Measurements from ENCODE around the gene TMEM30B.
A peak's percentile ranks its signal among the peaks of the same experiment; 100 is the strongest.
"Not testable (repeated sequence)": the region's sequence is repeated elsewhere in the genome, so short reads cannot be mapped to it uniquely, and the experiment has no call there.

Gene TMEM30B

DNA sequence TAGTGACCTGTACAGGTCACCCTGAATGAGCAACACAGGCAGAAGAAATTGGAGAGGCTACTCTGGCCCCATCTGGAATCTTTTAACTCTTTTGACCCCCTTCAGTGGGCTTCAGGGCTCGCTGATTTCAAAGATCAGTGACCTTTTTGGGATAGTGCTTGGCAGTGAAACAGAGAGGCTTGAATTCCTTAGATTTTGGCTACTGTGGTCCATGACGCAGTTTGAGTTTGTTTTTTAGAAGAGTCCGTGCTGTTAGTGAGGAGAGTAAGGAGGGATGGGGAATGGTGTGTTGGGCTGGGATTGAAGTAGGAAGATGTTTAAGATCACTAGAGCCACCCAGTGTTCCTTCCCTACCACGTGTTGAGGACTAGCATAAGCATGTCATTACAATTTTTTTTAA lies 16.5 kb downstream of the TMEM30B start:
- DNase-seq, result no peak

DNA sequence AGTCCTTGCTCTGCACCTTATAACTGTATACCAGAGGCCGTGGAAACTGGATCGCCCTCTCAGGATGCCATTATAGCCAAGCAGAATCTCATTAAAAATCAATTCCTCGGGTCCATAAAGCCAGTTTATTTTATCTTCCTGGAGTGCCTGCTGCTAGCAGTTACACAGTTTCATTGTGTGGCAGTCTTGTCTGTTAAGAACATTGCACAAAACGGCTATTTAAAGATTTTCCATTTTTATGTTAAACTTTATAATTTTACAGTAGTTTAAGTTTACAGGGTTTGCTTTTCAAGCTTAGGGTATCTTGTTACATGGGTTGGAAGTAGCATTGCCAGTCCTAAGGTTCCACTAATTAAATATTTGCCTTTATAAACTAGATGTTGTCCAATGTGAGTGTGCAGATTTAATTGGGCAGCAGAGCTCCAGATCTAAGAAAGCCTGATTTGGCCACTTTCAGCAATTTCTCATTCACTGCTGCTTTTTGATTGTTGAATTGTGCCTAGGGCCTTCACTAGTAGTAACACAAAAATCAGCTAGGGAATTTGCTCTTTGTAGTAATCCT lies 17.0 kb downstream of the TMEM30B start:
- DNase-seq, result no peak

DNA sequence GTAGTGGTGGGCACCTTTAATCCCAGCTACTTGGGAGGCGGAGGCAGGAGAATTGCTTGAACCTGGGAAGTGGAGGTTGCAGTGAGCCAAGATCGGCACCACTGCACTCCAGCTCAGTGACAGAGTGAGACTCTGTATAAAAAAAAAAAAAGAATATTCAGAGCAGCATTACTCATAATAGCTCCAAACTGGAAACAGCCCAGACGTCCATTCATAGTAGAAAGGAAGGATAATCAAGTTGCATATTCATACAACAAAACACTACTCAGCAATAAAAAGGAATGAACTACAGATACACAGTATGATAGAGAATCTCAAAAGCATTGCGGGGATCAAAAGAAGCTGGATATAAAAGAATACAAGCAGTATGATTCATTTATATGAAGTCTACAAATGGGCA lies 19.1 kb downstream of the TMEM30B start:
- DNase-seq, result no peak

DNA sequence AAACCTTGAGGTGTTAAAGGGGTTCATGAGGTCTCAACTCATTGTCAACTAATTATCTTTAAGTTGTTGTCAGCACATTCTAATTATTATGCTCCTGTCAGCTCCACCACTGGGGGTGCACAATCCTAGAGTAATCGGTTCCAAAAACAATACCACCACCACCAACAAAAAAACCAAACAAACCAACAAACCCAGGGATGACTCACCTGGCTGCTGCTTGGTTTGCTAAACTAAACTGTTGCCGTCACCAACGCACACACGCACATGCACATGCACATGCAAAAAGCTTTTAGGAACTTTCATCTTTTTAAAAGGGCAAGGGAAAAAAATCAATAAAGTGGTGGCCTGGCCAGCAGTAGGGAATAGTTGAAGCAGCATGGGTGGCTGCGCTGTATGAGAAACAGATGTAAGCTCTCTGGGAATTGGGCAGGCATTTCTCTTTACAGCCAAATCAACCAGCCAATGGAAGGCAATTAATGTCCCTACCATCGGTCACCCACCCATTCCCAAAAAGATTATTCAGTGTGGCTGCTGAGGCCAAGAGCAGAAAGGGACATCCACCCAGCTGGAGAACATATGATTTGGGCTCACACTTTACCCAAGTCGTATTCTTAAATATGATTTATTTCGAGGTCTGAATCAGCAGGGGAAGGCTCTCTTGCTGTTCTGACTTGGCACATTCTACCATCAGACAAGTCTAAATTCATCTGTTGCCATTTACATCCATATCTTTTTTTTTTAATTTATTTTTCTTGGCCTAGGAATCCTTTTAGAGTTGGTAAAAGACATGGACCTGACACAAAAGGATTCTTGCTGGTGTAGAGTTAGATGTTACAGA lies 20.0 kb downstream of the TMEM30B start:
- no peak for DNase-seq

DNA sequence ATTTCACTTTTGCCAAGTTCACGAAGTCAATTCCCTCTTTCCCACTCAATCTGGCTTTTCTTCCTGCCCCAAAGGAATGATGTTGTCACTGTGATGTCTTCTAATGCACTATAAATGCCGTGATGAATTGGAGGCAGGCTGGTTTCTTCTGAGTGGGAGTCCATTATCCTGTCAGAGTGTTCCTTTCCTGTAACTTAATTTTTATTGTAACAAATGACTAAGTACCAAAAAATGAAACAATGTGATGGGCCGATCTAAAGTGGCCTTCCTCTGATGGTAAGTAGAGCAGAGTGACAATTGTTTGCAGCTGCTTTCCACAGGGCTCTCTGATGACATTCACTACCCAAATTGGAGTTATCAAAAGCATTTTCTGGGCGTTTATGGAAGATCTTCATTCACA lies 22.2 kb downstream of the TMEM30B start:
- DNase-seq, result no peak

DNA sequence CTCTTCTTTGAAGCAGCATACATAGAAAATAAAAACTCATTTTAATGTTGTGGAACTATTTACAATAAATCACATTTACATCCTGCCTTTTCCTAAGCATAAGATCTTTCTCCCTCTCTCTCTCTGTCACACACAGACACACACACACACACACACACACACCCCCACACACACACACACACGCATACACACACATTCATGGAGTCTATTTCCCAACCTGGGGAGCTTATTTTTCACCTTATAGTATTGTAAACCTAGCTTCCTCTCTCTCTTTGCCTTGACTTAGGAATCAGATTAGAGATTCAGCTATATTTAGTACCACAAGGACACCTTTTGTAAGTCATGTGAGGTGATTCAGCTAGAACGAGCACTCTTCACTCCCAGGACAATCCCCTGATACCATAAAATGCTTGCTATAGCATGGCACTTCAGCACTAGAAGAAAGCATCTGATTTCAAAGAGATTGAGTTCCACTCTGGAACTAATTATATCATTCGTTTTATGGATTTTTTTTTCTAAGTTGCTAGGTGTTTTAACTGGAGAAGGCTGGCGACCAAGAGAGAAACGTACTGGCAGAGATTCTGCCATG lies 23.6 kb downstream of the TMEM30B start:
- no peak for DNase-seq

DNA sequence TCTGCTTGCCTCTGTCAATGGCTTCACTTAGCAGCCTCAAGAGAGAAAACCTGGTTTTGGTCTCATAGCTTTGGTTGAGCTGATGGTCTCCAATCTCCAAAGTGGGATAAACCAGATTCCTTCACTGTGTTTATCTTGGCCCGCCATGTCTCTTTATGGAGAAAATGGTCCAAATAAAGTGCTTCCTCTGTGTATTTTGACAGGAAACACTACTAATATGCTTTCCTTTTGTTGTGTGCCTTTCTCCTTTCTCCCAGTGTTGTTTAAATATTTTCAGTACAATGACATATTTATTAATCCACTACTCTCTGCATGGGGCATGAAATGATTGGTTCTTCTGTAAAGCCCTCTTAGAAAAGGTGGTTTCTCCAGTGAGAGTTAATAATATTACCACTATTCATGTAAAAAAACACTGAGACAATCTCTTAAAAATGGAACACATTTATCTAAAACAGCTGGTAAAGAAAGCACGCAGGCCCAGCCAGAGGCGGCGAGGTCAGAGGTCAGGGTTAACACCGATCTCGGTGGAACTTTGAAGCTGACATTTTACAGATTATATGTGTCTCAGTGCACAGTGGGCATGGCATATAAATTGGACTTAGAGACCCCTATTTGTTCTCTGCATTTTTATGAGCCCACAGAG lies 24.2 kb downstream of the TMEM30B start:
- DNase-seq, result no peak

DNA sequence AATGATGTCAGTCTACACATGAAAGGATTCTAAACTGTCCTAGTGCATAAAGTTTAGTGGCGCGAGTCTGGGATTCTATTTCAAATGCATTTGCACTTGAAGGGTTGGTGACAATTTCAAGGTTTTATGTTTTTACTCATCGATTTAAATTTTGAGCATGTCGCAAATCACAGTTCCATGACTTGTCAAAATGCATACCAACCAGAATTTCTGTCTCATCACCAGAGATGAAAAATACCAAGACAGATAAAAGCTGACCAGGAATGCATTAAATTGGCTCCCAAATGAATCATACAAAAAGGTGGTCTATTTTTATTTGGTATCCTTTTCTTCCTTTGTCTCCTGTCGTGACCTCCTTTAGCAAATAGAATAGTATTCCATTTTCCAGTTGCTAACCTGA lies 25.2 kb downstream of the TMEM30B start:
- no peak for DNase-seq

DNA sequence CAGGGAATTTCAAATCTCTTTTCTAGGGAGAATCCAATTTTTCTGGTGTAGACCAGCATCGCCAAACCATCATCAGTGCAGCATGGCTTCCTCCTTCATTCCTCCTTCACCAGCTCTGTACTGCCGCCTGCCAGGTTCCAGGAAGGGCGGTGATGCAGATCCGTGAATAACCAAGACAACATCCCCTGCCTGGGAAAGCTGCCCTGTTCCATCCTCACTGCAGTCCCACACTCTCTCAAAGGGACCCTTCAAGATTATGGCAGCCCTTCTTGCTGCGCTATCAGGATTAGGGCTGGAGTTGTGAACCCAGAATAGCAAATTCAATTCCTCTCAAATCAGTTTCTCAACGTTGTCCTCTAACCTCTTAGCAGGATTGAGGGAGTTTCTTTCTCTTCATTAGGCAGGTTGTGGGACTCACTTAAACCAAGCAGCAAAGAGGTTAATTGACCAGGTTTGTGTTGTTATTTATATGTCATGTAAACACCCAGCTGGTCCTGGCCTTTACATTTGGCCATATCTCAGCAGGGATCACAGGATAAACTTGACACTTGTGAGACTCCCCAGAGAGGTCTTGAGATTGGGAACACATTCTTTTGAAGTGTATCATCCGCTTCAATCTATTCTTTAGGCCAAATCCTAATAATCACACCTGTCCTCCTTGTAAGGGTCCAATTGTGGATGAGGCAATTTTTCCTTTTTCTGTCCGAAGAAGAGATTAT lies 26.2 kb downstream of the TMEM30B start:
- DNase-seq, result no peak

DNA sequence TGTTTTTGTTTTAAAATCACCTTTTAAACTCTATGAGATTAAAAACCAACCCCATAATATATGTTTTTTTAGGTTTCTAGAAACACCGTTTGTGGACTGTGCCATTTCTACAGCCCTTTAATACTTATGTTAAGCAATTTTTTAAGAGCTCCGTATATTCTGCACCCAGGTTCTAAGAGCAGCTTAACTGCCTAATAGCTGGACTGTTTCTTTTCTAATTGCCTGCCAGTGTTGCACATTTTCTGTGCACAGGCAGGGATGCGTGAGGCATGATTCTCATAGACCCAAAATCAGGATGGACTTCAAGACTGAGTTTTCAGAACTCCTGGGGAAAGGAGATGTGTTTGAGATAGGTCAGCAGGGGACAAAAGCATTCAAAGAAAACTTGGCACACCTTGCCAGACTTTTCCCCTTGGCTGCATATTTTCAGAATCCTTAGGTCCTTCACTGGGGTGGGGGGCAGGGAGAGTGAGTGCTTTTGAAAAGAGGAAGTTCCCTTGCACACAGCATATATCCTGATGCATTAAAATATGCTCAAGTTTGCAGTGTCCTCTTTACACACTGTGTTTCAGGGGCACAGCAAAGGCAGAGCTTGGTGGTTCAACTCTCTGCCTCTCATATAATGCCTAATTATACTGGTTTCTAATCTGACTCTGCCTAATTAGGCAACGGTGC lies 27.9 kb downstream of the TMEM30B start:
- DNase-seq, result no peak

DNA sequence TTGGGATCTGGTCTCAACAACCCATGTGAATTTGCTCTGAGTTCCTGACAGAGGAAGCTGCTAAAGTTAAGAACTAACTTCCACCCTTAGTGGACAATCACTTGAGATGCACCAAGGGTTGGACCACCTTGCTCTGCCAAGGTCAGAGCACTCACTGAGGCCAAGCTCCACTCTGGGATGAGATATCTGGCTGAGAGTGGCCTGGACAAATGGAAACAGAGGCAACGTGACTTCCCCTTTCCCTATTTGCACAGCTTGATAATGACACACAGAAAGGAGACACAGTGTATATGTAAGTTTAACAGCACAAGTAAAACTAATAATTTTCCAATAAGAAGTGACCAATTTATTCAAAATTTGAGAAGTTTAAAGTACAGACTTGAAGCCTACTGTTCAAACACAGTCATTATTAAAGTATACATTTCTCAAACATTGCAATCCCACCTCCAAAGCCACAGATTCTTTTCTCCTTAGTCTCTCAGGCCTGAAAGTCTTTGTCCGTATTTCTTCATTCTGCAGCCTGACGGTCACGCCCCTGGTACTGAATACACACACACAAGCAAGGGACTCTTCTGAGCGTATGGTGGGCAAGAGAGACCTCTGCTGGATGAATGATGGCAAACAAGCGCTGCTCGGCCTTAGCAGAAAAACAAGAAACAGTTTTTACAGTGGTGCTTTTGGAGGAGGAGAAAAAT lies 28.6 kb downstream of the TMEM30B start:
- DNase-seq, result peak in 4 of 5 donors; percentile 27 to 80 (median 41)

DNA sequence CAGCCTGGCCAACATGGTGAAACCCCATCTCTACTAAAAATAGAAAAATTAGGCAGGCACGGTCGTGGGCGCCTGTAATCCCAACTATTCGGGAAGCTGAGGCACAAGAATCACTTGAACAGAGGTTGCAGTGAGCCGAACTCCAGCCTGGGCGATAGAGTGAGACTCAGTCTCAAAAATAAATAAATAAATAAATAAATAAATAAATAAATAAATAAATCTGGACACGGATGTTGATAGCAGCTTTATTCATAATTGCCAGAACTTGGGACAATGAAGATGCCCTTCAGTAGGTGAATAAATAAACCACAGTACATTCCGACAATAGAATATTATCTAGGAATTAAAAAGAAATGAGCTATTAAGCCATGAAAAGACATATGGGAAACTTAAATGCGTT lies 31.1 kb downstream of the TMEM30B start:
- no peak for DNase-seq

DNA sequence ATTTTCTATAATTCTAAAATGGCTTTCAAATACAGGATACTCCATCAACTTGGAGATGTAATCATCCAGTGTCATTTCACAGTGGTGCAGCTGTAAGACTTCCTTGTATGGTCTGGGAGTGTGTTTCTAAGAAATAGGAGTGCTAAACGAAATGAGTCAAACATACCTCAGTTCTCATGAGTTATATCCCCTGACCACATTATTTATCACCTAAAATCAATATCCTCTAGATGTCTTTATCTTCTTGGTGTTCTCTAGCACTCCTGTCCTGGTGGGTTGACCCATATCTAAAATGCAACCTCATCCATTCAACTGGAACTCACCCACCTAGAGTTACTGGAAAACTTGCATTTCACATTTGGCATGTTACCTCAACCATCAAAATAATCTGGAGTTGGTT lies 33.2 kb downstream of the TMEM30B start:
- DNase-seq, result peak in 1 of 5 donors; percentile 87

DNA sequence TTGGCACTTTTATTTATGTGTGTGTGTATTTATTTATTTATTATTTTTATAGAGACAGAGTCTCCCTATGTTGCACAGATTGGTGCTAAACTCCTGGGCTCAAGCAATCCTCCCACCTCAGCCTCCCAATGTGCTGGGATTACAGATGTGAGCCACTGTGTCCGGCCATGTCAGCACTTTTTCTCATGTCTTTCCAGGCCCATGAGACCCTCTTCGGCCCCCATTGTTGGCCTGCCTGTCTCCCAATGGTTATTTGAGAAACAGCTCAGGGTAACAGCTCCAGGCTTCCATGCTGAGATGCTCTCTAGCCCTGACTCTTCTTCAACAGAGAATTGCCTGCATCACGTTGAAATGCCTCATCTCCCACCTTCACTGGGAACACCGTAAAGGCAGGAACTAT lies 34.4 kb downstream of the TMEM30B start:
- no peak for DNase-seq

DNA sequence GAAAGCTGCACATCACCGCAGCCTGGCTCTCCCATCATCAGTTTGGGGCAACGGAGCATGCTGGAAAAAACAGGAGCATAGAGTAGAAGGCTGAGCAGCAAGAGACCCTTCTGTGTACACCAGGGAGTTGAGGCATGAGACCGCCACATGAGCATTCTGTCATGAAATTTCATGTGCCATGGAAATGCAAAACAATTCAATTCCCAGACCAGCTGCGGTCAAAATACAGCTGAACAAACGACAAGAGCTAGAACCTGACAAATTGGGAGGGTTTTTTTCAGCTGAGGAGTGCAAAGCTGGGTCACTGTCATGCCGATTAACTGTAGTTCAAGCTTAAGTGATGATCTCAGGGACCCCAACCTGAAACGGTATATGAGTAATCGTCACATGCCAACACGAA lies 37.1 kb downstream of the TMEM30B start:
- no peak for DNase-seq

DNA sequence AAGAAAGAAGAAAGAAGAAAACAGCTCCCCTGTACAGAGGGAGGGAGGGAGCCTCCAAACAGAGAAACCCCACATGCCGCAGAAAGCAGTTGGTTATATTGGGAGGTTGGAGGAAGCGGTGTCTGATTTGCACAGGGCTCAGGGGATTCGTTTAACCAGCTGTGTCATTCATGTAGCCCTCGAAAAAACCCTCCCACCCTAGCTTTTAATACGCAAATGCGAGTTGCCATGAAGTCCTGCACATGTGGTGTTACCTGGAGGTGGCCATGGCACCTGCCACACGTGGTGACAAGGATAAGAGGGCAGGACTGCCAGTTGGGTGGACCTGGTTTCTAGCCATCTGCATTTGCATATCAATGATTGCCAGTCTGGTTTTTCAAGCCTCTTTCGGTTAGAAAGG lies 40.9 kb downstream of the TMEM30B start:
- no peak for DNase-seq

DNA sequence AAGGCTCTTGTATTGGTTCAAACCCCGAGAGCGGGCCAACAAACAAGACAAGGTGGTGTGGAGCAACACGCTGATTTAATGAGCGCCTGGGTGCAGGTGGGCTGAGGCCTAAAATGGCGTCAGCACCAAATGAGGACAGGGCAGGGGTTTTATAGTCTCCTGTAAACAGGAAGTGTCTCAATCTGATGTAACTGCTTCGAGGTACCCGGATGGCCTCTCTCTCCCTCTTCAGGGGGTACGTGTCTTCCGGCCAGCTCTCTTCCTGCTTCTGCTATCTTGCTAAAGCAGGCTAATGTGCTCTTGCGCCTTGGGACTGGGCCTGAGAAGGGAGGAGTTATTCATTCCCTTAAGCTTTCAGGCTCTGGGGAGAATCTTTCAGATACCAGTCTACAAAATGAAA lies 41.9 kb downstream of the TMEM30B start:
- DNase-seq, result not testable (repeated sequence)

DNA sequence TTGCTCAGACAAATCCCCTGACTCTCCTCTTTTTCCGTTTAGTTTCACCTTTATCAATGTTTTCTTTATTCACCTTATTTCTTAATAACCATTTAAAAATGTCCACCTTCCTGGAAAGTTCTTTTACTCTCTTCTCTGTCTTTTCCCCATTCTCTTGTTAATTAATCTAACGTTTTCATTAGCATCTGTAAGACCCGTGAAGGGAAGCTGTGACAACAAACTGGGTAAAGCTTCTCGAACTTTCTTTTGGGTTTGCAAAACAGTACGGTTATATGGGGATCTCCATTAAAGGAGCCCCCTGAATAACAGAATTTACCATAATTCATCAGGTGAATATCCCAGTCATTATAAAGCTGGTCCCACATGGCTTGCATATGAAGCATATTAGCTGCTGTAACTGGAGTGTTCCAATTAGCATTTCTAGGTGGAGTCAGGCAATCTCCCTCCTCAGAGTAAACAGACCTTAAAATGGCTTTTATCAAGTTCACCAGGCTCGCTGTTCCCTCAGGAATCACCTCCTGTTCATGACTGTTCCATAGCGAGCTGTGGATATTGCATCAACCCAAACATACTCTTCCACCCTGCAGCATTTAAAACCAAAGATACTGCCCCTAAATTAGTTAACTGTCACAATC lies 42.4 kb downstream of the TMEM30B start:
- no peak for DNase-seq

DNA sequence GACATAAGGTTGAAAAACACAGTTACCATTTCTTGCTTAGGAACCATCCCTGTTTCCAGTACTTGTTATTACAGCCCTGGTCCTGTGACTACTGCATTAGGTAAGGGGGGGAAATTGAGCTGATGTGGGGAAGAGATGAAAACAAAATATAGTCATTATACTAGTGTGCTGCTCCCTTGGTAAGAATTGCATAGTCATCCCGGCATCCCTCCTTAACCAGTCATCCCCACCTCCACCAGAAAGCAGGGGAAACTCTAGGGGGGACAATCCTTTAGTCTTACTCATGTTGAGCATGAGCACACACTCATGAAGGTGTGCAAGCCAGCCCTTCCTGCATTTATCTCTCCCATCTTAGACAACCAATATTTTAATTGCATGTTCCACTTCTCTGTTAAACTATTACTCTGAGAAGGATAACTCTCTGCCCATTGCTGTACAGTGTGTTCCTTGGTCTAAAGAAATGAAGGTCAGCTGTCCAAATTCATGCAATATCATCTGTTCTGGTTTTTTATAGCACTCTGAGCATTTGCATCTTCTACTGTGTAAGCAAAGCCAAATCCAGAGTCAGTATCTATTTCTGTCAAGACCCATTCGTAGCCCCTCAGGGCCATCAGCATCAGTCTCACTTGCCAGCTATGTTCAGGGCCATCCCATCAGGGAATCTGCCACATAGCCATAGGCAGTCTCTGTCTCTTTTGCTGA lies 46.8 kb downstream of the TMEM30B start:
- DNase-seq, result no peak

DNA sequence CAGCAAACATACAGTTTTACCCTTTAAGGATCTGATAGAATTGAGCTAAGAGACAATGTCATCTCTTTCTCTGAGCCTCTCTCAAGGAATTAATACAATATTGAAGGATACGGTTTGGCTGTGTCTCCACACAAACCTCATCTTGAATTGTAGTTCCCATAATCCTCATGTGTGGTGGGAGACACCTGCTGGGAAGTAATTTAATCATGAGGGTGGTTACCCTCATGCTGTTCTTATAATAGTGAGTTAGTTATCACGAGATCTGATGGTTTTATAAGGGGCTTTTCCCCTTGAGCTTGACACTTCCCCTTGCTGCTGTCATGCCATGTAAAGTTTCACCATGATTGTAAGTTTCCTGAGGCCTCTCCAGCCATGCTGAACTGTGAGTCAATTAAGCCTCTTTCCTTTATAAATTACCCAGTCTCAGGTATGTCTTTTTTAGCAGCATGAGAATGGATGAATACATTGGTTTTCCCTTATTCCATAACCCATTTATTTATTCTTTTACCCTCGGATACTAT lies 47.6 kb downstream of the TMEM30B start:
- no peak for DNase-seq

All from T-helper 1 cell (primary cell).